B cell (primary cell): Measurements from ENCODE around the gene CALML5.

Experiments
- EZH2 ChIP-seq: IDR thresholded peaks from 2 replicates; pipeline ENCODE4 v1.6.1; 2012; ENCODE audit warnings: borderline replicate concordance, low read depth, mild to moderate bottlenecking, moderate library complexity, low read length; ENCODE audit not compliant: insufficient read depth, poor library complexity, severe bottlenecking
- TF ChIP-seq, protein P1 (sequence below): fragments of 200-600 bp; IDR thresholded peaks from one replicate; pipeline ENCODE4 v1.8.0; 2022; ENCODE audit warnings: antibody characterized with exemption, mild to moderate bottlenecking

DNA sequence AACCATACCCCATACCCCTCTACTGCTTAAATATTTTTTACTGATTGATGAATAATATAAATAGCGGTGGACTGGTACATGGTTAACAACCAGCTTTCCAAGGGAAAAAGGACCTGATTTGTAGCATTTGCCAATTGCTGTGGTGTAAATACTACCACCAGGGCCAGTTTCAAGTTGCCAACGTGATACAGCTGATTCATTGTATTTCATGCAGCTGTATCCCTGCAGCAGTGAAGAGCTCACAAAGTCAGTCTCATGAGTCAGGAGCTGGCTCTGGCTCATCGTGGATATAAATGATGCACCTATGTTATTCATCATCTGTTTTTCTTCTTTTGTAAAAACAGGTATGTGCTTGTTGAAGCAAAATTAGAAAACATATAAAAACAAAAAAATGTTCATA is 15.2 kb downstream of the CALML5 start:
- TF ChIP-seq, protein P1, sequence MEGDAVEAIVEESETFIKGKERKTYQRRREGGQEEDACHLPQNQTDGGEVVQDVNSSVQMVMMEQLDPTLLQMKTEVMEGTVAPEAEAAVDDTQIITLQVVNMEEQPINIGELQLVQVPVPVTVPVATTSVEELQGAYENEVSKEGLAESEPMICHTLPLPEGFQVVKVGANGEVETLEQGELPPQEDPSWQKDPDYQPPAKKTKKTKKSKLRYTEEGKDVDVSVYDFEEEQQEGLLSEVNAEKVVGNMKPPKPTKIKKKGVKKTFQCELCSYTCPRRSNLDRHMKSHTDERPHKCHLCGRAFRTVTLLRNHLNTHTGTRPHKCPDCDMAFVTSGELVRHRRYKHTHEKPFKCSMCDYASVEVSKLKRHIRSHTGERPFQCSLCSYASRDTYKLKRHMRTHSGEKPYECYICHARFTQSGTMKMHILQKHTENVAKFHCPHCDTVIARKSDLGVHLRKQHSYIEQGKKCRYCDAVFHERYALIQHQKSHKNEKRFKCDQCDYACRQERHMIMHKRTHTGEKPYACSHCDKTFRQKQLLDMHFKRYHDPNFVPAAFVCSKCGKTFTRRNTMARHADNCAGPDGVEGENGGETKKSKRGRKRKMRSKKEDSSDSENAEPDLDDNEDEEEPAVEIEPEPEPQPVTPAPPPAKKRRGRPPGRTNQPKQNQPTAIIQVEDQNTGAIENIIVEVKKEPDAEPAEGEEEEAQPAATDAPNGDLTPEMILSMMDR, result no peak
- TF ChIP-seq EZH2, result no peak
